ENCODE results near the gene PER2. TPM values are rescaled to one million over a fixed set of nuclear protein-coding genes. Genes with fewer than 3 reads are reported as not detected.

Gene PER2
- total RNA-seq, 1 donor from 2014 or later = 2.9 TPM

DNA sequence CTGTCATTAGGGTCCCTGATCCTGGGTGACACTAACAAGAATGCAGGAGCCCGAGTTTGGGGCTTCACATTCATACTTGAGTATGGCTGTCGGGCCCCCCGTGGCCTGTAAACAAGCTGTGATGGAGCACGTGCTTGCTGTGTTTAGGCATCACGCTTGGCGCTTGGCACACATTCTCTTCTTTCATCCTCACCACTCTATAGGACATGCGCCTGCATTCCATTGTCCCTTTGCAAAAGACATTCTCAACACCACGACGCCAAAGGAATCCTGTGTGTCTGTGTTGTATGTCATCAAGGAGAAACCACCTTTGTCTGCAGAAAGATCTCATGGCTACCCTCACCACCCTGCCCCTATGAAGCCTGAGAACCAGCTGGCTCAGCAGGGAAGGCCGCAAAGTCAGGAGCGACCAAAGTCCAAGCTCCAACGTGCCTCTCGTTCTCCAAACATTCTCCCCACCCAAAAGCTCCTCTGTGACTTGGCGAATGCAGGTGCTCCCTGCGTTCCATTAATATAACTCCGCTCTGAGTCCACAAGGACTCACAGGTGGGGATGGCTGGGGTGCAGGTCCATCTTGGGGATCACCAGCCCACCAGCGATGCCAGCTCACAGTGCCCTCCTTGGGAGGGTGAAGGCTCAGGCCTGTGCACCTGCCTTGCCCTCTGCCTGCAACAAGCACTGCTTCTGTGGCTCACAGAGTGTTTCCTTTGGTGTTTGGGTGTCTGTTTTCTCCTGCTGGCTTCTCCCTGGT is 6.2 kb upstream of the PER2 start:
- TF ChIP-seq, protein P1, sequence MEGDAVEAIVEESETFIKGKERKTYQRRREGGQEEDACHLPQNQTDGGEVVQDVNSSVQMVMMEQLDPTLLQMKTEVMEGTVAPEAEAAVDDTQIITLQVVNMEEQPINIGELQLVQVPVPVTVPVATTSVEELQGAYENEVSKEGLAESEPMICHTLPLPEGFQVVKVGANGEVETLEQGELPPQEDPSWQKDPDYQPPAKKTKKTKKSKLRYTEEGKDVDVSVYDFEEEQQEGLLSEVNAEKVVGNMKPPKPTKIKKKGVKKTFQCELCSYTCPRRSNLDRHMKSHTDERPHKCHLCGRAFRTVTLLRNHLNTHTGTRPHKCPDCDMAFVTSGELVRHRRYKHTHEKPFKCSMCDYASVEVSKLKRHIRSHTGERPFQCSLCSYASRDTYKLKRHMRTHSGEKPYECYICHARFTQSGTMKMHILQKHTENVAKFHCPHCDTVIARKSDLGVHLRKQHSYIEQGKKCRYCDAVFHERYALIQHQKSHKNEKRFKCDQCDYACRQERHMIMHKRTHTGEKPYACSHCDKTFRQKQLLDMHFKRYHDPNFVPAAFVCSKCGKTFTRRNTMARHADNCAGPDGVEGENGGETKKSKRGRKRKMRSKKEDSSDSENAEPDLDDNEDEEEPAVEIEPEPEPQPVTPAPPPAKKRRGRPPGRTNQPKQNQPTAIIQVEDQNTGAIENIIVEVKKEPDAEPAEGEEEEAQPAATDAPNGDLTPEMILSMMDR (IDR thresholded peaks at IDR 0.05) = no peak
- no peaks in the 10 kb centered on the region for H3K36me3 Mint-ChIP-seq (ENCODE audit: low read depth)
- peaks cover under 1% of the 10 kb centered on the region for H3K4me1 Mint-ChIP-seq (ENCODE audit: low read depth)
- no peaks in the 10 kb centered on the region for H3K9me3 Mint-ChIP-seq (ENCODE audit: low read depth)
- no peak overlapping the region for H3K4me3 Mint-ChIP-seq (ENCODE audit: unreplicated experiment)
- peaks cover 24% of the 10 kb centered on the region for H3K27me3 Mint-ChIP-seq (ENCODE audit: low read depth)
- no peak overlapping the region for H3K27ac Mint-ChIP-seq (ENCODE audit: unreplicated experiment)
- peak; percentile 33 for DNase-seq (ENCODE audit: low spot score)

DNA sequence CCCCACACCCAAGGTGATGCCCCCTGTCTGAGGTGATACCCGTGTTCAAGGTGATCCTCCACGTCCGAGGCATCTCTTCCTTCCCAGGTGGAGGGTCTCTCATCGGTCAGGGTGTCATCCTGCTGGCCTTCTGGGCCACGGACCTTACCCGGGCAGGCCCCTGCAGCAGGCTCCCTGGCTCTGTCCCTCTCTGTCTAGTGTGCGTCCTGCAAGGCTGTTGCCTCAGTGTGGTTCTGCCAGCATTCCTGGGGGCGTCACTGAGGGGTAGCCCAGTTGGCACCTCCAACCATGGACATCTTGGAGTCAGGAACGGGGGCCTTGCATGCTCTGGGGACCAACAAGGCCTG is 5.6 kb upstream of the PER2 start:
- TF ChIP-seq, protein P1 (IDR thresholded peaks at IDR 0.05) = no peak
- Mint-ChIP-seq H3K4me3 (ENCODE audit: unreplicated experiment) (no peak overlapping the region), H3K27me3 (ENCODE audit: low read depth) (peaks cover 24% of the 10 kb centered on the region), H3K36me3 (ENCODE audit: low read depth) (no peaks in the 10 kb centered on the region), H3K4me1 (ENCODE audit: low read depth) (peaks cover 5% of the 10 kb centered on the region), H3K9me3 (ENCODE audit: low read depth) (no peaks in the 10 kb centered on the region), H3K27ac (ENCODE audit: unreplicated experiment) (no peak overlapping the region)
- DNase-seq (ENCODE audit: low spot score) = peak; percentile 69

DNA sequence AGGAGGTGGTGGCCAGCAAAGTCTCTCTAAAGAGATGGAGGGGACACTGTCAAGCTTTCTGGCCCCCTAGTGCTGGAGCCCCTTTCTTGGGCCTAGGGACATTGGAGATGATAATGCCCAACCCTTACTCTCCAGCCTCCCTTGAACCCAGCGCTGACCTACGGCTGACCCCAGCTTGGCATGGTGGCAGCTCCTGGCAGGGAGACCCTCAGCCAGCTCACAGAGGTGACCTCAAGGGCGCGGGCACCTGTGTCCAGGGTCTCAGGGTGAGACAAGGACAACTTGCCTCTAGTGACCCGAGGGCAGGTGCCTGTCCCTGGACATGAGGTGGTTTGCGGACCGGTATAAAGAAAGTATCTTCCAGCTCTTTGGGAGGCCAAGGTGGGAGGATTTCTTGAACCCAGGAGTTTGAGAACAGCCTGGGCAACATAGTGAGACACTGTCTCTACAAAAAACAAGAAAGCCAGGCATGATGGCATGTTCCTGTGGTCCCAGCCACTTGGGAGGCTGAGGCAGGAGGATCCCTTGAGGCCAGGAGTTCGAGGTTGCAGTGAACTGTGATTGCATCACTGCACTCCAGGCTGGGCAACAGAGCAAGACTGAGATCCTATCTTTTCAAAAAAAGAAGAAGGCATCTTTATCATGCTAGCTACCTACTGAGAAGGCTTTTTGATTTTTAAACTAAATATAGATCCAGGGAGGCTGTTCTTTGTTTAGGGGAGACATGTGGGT is 3.3 kb upstream of the PER2 start:
- Mint-ChIP-seq H3K9me3 (ENCODE audit: low read depth) (no peaks in the 10 kb centered on the region), H3K27ac (ENCODE audit: unreplicated experiment) (no peak overlapping the region), H3K36me3 (ENCODE audit: low read depth) (no peaks in the 10 kb centered on the region), H3K4me3 (ENCODE audit: unreplicated experiment) (no peak overlapping the region), H3K4me1 (ENCODE audit: low read depth) (peaks cover 17% of the 10 kb centered on the region), H3K27me3 (ENCODE audit: low read depth) (peaks cover 15% of the 10 kb centered on the region)
- DNase-seq (ENCODE audit: low spot score) = peak; percentile 60
- TF ChIP-seq, protein P1 (IDR thresholded peaks at IDR 0.05) = no peak

DNA sequence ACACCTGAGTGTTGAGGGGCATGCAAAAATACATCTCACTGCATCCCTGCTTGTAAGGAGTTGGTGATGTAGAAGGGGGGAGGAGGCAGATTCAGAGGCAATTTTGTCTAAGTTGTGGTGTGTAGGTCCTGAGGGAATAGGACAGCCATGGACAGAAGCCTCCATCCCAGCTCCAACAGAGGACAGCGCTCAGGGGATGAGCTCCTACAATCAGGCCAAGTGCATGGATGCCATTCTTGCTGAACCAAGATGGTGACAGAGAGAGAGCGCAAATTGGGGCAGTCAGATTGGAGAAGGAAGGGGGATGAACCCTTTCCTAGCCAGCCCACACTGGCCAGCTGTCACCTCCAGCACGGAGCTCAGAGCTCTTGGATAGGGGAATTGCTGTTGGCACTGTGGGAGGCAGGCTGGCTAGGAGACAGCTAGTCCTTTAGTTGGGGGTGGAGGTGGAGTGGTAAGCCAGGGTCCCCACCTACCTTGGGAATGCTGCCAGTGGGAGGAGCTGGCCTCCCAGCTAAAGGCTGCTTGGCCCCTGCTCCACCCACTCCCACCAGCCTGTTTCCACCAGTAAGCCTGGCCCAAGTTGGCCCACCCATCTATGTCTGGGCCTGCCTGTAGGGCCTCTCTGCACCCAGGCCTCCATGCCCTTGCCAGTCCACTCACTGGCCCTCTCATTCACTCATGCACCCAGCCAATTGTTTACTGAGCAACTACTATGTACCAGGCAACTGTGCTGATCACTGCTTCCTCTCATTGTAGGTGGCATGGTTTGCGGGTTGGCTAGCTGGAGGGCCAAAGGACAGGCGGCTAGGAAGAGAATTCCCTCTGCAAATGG is 2.5 kb upstream of the PER2 start:
- H3K27ac Mint-ChIP-seq (ENCODE audit: unreplicated experiment) = no peak overlapping the region

More for the DNA sequence above, 2.5 kb upstream of the PER2 start:
- H3K4me1 Mint-ChIP-seq (ENCODE audit: low read depth) = peaks cover 25% of the 10 kb centered on the region
- no peaks in the 10 kb centered on the region for H3K36me3 Mint-ChIP-seq (ENCODE audit: low read depth)
- H3K9me3 Mint-ChIP-seq (ENCODE audit: low read depth) = no peaks in the 10 kb centered on the region
- TF ChIP-seq, protein P1 (IDR thresholded peaks at IDR 0.05) = no peak
- peak; percentile 79 for DNase-seq (ENCODE audit: low spot score)
- peaks cover 13% of the 10 kb centered on the region for H3K27me3 Mint-ChIP-seq (ENCODE audit: low read depth)
- no peak overlapping the region for H3K4me3 Mint-ChIP-seq (ENCODE audit: unreplicated experiment)
